NCI-H2196 (cell line): ENCODE results near the gene ZNF592.

Source experiments
- DNase-seq: peaks from one replicate; lab custom pipeline; 2025; ENCODE audit not compliant: unreplicated experiment; lab: John Stamatoyannopoulos, UW

The ZNF592 gene

GRCh38 chr15:84804005-84804900 lies 55.9 kb downstream of the ZNF592 start:
- DNase-seq: no peak

- DNase-seq: no peak
These were observed 56.8 kb downstream of the ZNF592 start for GRCh38 chr15:84805221-84805620.

GRCh38 chr15:84807228-84807627 lies 58.8 kb downstream of the ZNF592 start:
- no peak for DNase-seq

GRCh38 chr15:84810073-84810840 lies 61.9 kb downstream of the ZNF592 start:
- no peak for DNase-seq

- DNase-seq: no peak
These were observed 62.8 kb downstream of the ZNF592 start for GRCh38 chr15:84811151-84811550.

DNA sequence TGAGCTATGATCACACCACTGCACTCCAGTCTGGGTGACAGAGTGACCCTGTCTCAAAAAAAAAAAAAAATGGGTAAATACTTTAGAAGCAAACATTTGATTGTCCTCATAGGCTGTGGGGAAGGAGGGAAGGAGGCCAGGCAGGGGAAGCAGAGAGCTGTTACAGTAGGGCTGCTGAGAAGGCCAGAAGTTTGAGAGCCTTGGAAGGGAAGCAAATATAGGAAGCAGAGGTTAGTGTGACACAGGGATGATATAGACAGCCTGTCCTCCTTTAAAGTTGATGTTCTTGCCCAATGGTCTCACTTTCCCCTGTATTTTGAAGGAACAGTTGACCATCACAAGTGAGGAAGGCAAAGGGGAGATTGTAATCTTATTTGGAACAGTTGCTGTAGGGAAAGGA lies 63.4 kb downstream of the ZNF592 start:
- DNase-seq: no peak

DNA sequence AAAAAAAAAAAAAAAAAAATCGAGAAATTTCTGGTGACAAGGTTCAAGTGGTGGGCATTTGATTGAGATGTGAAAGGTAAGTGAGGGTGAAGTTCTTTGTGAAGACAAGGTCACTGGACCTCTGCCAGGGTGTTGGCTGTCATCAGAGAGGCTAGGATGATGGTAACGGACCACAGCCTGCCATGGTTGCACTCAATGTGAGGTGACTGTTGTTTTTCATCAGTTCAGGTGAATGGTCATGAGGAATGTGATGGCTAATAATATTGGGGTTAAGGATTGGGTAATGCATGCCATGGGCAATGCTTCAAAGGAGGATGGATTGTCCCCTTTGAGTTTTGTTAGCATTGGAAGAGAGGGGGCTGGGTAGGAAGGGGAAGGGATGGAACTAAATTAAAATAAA lies 64.5 kb downstream of the ZNF592 start:
- no peak for DNase-seq

GRCh38 chr15:84813435-84813834 lies 65.0 kb downstream of the ZNF592 start:
- DNase-seq: no peak

GRCh38 chr15:84813931-84814330 lies 65.5 kb downstream of the ZNF592 start:
- DNase-seq: no peak

DNA sequence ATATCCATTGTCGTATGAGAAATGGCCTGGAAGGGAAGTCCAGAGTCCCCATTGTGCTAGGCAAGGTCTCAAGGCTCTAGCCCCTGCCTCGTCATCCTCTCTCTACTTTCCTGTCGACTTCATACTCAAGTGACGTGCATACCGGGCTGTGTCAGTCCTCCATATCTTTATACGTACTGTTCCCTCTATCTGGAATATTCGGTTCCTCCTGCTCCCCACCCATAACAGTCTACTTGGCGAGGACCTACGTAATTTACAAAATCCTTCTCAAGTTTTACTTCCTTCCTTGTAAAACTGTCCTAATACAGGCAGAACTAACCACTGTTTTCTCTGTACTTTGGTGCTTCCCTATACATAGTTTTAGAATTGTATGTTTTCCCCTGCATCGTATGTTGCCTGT lies 66.5 kb downstream of the ZNF592 start:
- no peak for DNase-seq

- no peak for DNase-seq
These were observed 68.5 kb downstream of the ZNF592 start, which contains the start of gene ALPK3 for GRCh38 chr15:84816694-84817465. TSS of gene ALPK3 (plus strand) at chr15:84817356. CDS start at chr15:84817453, 97 bp downstream.

DNA sequence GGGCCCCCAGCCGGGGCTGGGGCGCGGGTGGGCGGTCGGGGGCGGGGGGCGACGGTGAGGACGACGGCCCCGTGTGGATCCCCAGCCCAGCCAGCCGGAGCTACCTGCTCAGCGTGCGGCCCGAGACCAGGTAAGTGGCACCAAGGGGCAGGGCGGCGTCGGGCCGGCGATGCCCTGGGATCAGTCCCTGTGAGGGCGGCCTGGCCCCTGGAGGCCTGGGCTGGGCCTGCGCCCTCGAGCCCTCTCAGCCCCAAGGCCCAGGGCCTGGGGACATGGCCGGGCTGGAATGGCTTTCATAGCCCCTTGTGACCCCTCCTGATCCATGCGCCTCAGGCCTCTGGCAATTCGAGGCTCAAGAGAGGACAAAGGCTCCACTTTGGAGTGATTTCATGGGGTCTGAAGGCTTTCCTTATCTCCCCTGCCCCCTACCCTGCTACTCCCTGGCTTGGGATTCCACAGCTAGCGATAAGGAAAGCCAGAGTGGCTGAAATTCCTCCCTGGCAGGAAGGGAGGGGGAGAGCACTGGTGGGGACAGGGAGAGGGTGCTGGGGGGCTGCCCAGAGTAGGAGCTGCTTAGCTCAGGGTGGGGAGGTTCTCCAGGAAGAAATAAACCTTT lies 69.2 kb downstream of the ZNF592 start:
- DNase-seq: no peak

- DNase-seq: no peak
These were observed 70.1 kb downstream of the ZNF592 start for GRCh38 chr15:84818261-84819131.

GRCh38 chr15:84819291-84819768 lies 70.9 kb downstream of the ZNF592 start:
- no peak for DNase-seq

DNA sequence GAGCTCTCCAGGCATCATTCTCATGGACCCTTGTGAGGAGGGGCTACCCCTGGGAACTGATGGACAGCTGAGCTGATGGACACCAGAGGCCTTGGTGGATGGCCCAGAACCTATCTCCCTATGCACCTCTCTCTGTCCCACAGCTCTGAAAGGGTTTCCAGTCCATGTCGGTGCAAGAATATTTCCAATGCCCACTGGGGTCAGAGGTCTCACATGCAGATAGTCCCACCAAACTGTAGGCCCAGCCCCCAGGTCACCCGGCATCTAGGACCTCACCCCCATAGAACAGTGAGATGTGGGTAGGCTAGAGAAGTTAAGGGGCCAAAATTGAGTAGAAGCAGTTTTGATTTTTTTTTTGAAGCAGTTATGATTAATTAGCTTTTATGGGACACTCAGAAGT lies 71.4 kb downstream of the ZNF592 start:
- DNase-seq: no peak

- no peak for DNase-seq
These were observed 73.2 kb downstream of the ZNF592 start for GRCh38 chr15:84821501-84822021.

GRCh38 chr15:84822653-84823281 lies 74.4 kb downstream of the ZNF592 start:
- DNase-seq: no peak

DNA sequence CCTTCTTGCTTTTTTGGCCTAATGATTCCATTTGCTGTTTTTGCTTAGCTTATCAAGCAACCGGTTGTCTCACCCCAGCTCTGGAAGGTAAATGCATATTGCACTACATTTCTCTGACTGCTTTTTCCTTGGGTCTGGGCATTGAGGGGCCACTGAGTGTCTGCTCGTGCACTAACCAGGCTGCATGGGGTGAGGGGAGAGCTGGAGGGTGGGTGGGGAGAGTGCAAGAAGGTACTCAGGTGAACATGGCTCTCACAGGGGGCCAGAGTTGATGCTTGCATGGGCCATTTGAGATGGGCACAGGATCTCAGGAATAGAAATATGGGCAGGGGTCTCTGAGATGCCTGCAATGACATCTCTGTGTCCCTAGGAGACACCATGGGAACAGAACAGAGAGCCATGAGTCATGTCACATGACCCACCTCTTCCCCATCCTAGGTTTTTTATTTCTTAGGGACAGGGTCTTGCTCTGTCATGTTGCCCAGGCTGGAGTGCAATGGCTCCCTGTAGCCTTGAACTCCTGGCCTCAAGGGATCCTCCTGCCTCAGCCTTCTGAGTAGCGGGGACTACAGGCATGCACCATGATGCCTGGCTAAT lies 75.0 kb downstream of the ZNF592 start:
- DNase-seq: no peak
